Measurements from ENCODE around the gene FRG1.

- TF ChIP-seq POLR2A (IDR thresholded peaks at IDR 0.05; ENCODE audit: low read length) (no peak), GATA1 (IDR thresholded peaks at IDR 0.05; ENCODE audit: low read depth, low read length) (no peak)
Observed at GRCh38 chr4:189917161-189917891, 23.3 kb upstream of the FRG1 start.

Measured in erythroblast (primary cell).